Measurements from ENCODE around the gene NFASC. TPM values are rescaled to one million over a fixed set of nuclear protein-coding genes. Genes with fewer than 3 reads are reported as not detected.

NFASC gene
- total RNA-seq, 1 experiment from 2014 or later, result 20.1 TPM

GRCh38 chr1:204947747-204948146 lies 77.1 kb downstream of the NFASC start:
- peaks cover 14% of the 10 kb centered on the region for H3K4me1 Mint-ChIP-seq
- ATAC-seq, result no peak
- DNase-seq (ENCODE audit: low spot score), result no peak
- no peaks in the 10 kb centered on the region for H3K9me3 Mint-ChIP-seq
- ChIA-PET POLR2A (no interaction called here), CTCF (interaction anchor here (1.5 kb wide), 1 partner anchor 120 kb away, joined by 7 read pairs; no protein-coding TSS in a partner anchor)
- peak overlapping the region; percentile 6; the same call in 1 of the 2 replicates for H3K27ac Mint-ChIP-seq
- H3K4me3 Mint-ChIP-seq, result no peak overlapping the region
- H3K27me3 Mint-ChIP-seq (ENCODE audit: low read depth), result no peaks in the 10 kb centered on the region
- TF ChIP-seq MYBL2 (CRISPR knock-in tag; IDR thresholded peaks at IDR 0.05) (no peak), NR2C2 (CRISPR knock-in tag; IDR thresholded peaks at IDR 0.05) (no peak), ERG (CRISPR knock-in tag; IDR thresholded peaks at IDR 0.05) (no peak), RORB (CRISPR knock-in tag; IDR thresholded peaks at IDR 0.05) (no peak), ATF3 (CRISPR knock-in tag; conservative IDR thresholded peaks at IDR 0.05) (no peak), E2F1 (CRISPR knock-in tag; IDR thresholded peaks at IDR 0.05) (no peak), ATF2 (CRISPR knock-in tag; IDR thresholded peaks at IDR 0.05; ENCODE audit: borderline replicate concordance, low read depth) (no peak)
- H3K36me3 Mint-ChIP-seq, result no peaks in the 10 kb centered on the region

GRCh38 chr1:204950353-204951001 lies 79.8 kb downstream of the NFASC start:
- Mint-ChIP-seq H3K27ac (no peak overlapping the region), H3K27me3 (ENCODE audit: low read depth) (no peaks in the 10 kb centered on the region), H3K4me1 (peaks cover 14% of the 10 kb centered on the region), H3K9me3 (no peaks in the 10 kb centered on the region), H3K36me3 (no peaks in the 10 kb centered on the region), H3K4me3 (no peak overlapping the region)
- TF ChIP-seq ZNF423 (CRISPR knock-in tag; IDR thresholded peaks at IDR 0.05), result peak; percentile 76; the same call in 1 of the 2 replicates
- TF ChIP-seq PRRX2 (CRISPR knock-in tag; IDR thresholded peaks at IDR 0.05), result 0 out of 2 replicates have a peak, but pooled peaks have one; percentile 39
- no peak for TF ChIP-seq HMGA2 (CRISPR knock-in tag; IDR thresholded peaks at IDR 0.05)
- no peak for TF ChIP-seq ZNF317 (CRISPR knock-in tag; IDR thresholded peaks at IDR 0.05; ENCODE audit: borderline replicate concordance, low read depth)
- no peak for TF ChIP-seq CREB1 (CRISPR knock-in tag; IDR thresholded peaks at IDR 0.05)
- no peak for TF ChIP-seq ETV6 (CRISPR knock-in tag; IDR thresholded peaks at IDR 0.05)
- DNase-seq (ENCODE audit: low spot score) (no peak), ATAC-seq (peak; percentile 68)
- ChIA-PET CTCF (interaction anchor here (0.9 to 1.4 kb wide), 2 partner anchors 38 to 111 kb away, joined by 3 to 4 read pairs; no protein-coding TSS in a partner anchor), POLR2A (interaction anchor here (0.7 kb wide), 1 partner anchor 140 kb away, joined by 6 read pairs; no protein-coding TSS in a partner anchor)

GRCh38 chr1:204958317-204959307 lies 88.0 kb downstream of the NFASC start:
- Mint-ChIP-seq H3K4me1 (peaks cover 9% of the 10 kb centered on the region), H3K27me3 (ENCODE audit: low read depth) (no peaks in the 10 kb centered on the region), H3K27ac (no peak overlapping the region), H3K36me3 (peaks cover 6% of the 10 kb centered on the region), H3K4me3 (no peak overlapping the region), H3K9me3 (no peaks in the 10 kb centered on the region)
- no peak for DNase-seq (ENCODE audit: low spot score)
- ATAC-seq, result no peak
- CTCF ChIA-PET, result interaction anchor here (1.1 to 2.0 kb wide), 3 partner anchors 18 to 152 kb away, joined by 4 to 5 read pairs (median 4); no protein-coding TSS in a partner anchor
- POLR2A ChIA-PET, result no interaction called here
- TF ChIP-seq ZNF416 (CRISPR knock-in tag; IDR thresholded peaks at IDR 0.05) (no peak), ZNF423 (CRISPR knock-in tag; IDR thresholded peaks at IDR 0.05) (peak; percentile 57; the same call in 1 of the 2 replicates), PRDM15 (CRISPR knock-in tag; IDR thresholded peaks at IDR 0.05) (no peak), ZNF396 (CRISPR knock-in tag; IDR thresholded peaks at IDR 0.05; ENCODE audit: borderline replicate concordance) (no peak), NFATC4 (CRISPR knock-in tag; IDR thresholded peaks at IDR 0.05) (no peak)

Measured in WTC11 (cell line).